Vagina (tissue), 2 donors: ENCODE results near the gene PSRC1.

Experiments
- POLR2A ChIP-seq, 2 donors: fragments of 450-650 bp; IDR thresholded peaks; one replicate each; pipeline ENCODE4 v1.6.1; 2017; ENCODE audit warnings: antibody characterized with exemption in 2 of 2, mild to moderate bottlenecking in 2 of 2, moderate library complexity in 2 of 2
- POLR2AphosphoS5 ChIP-seq, 2 donors: sonication (generic); formaldehyde crosslinking; IDR thresholded peaks; one replicate each; pipeline ENCODE4 v1.9.0; 2017; ENCODE audit warnings: antibody characterized with exemption in 2 of 2, mild to moderate bottlenecking in 2 of 2, low read depth in 1 of 2; ENCODE audit not compliant: insufficient read depth in 1 of 2
- TF ChIP-seq, protein P1 (sequence below), 3 experiments: fragments of 450-650 bp in 2 of 3; fragments of 200-600 bp in 1 of 3; sonication (generic) in 1 of 3; IDR thresholded peaks; one replicate each; pipeline ENCODE4 v1.5.1; 2017 to 2019; ENCODE audit warnings: antibody characterized with exemption in 3 of 3, mild to moderate bottlenecking in 2 of 3, moderate library complexity in 2 of 3

DNA sequence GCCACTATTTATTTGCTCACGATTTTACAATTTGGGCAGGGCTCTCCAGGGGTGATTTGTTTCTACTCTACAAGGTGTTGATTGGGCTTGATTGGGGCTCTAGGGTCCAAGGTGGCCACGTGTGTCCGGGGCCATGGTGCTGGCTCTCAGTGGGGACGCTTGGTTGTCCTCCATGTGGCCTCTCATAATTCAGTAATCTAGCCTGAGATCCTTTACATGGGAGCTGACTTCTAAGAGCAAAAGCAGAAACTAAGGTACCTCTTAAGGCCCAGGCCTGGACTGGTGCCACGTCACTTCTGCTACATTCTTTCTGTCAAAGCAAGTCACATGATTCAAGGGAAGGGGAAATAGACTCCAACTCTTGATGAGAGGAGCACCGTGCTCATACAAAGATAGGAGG lies 8.1 kb upstream of the PSRC1 start:
- TF ChIP-seq, protein P1, sequence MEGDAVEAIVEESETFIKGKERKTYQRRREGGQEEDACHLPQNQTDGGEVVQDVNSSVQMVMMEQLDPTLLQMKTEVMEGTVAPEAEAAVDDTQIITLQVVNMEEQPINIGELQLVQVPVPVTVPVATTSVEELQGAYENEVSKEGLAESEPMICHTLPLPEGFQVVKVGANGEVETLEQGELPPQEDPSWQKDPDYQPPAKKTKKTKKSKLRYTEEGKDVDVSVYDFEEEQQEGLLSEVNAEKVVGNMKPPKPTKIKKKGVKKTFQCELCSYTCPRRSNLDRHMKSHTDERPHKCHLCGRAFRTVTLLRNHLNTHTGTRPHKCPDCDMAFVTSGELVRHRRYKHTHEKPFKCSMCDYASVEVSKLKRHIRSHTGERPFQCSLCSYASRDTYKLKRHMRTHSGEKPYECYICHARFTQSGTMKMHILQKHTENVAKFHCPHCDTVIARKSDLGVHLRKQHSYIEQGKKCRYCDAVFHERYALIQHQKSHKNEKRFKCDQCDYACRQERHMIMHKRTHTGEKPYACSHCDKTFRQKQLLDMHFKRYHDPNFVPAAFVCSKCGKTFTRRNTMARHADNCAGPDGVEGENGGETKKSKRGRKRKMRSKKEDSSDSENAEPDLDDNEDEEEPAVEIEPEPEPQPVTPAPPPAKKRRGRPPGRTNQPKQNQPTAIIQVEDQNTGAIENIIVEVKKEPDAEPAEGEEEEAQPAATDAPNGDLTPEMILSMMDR (IDR thresholded peaks at IDR 0.05) = no peak
- no peak for TF ChIP-seq POLR2A (IDR thresholded peaks at IDR 0.05)
- no peak for TF ChIP-seq POLR2AphosphoS5 (IDR thresholded peaks at IDR 0.05; ENCODE audit: insufficient read depth in 1 of 2, low read depth in 1 of 2)
